ENCODE results near the gene MAD1L1. TPM values are rescaled to one million over a fixed set of nuclear protein-coding genes. Genes with fewer than 3 reads are reported as not detected.
A peak's percentile ranks its signal among the peaks of the same experiment; 100 is the strongest.

Gene MAD1L1
- total and polyA plus RNA-seq, 8 donors, result 12.8 to 469 (median 27.3) TPM

- H3K4me3 ChIP-seq, result no peak overlapping the region
- H3K9me3 ChIP-seq, result no peaks in the 10 kb centered on the region
- intact Hi-C loops (cut with DNase I; ENCODE audit: low total_unique reads), result no loop called here
- H3K27ac ChIP-seq, result no peak overlapping the region
- WGBS, 5 donors, result 89 to 95% (median 94%) methylated on average over 8 to 18 of the region's 18 CpGs
- H3K27me3 ChIP-seq, result no peaks in the 10 kb centered on the region
- DNase-seq, result no peak
- TF ChIP-seq POLR2A (IDR thresholded peaks at IDR 0.05) (no peak), EP300 (IDR thresholded peaks at IDR 0.05) (no peak), POLR2AphosphoS5 (IDR thresholded peaks at IDR 0.05) (no peak)
- TF ChIP-seq, protein P1, sequence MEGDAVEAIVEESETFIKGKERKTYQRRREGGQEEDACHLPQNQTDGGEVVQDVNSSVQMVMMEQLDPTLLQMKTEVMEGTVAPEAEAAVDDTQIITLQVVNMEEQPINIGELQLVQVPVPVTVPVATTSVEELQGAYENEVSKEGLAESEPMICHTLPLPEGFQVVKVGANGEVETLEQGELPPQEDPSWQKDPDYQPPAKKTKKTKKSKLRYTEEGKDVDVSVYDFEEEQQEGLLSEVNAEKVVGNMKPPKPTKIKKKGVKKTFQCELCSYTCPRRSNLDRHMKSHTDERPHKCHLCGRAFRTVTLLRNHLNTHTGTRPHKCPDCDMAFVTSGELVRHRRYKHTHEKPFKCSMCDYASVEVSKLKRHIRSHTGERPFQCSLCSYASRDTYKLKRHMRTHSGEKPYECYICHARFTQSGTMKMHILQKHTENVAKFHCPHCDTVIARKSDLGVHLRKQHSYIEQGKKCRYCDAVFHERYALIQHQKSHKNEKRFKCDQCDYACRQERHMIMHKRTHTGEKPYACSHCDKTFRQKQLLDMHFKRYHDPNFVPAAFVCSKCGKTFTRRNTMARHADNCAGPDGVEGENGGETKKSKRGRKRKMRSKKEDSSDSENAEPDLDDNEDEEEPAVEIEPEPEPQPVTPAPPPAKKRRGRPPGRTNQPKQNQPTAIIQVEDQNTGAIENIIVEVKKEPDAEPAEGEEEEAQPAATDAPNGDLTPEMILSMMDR (IDR thresholded peaks at IDR 0.05), result no peak
- peaks cover 6 to 28% (median 18%) of the 10 kb centered on the region in 4 donors for H3K4me1 ChIP-seq
- peaks cover 0 to 24% (median 14%) of the 10 kb centered on the region in 4 donors for H3K36me3 ChIP-seq
Measured at GRCh38 chr7:2015251-2015871, 217.4 kb downstream of the MAD1L1 start.

DNA sequence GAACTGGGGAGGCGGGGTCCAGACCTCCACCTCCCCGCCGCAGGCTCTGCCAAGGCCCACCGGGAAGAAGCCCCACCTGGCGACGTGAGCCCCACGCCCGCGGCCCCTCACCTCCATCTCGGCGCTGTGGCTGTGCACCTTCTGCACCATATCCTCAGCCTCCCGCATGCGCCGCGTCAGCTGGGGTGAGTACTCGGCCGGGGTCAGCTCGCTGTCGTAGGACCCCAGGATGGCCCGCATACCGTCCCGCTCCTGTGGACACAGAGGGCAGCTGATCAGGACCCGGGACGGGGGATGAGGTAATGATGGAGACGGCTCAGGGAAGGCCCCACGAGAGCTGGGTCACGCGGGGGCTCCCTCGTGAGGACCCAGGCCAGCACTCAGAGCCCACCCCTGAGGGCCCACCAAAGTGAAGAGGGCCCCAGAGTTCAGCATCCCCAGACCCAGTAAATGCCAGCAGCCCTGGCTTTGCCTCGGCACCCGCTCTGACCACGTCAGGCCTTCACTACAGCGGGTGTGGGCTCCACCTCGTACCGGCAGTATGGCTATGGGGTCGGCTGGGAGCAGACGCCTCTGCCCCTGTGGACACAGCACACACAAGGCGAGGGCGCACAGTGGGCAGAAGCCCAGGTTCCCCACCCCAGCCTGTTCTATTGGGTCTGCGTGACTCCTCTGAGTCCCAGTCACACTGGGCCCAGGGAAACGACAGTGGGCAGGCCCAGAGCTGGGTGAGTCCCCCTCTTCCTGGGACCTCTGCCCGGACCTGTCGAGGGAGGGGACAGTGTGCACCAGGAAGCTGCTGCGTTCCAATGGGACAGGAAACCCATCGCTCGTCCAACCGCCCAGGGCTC, 218.1 kb downstream of the MAD1L1 start:
- 95 to 98% (median 97%) methylated on average over 22 to 47 of the region's 47 CpGs for WGBS, 5 donors
- intact Hi-C loops (cut with DNase I; ENCODE audit: low total_unique reads), result no loop called here
- Histone ChIP-seq H3K4me3 (no peak overlapping the region), H3K27ac (no peak overlapping the region), H3K9me3 (no peaks in the 10 kb centered on the region), H3K36me3 (peaks cover 0 to 24% (median 14%) of the 10 kb centered on the region in 4 donors), H3K27me3 (no peaks in the 10 kb centered on the region), H3K4me1 (peaks cover 6 to 21% (median 13%) of the 10 kb centered on the region in 4 donors)
- TF ChIP-seq POLR2AphosphoS5 (IDR thresholded peaks at IDR 0.05) (no peak), POLR2A (IDR thresholded peaks at IDR 0.05) (no peak), EP300 (IDR thresholded peaks at IDR 0.05) (no peak)
- TF ChIP-seq, protein P1 (IDR thresholded peaks at IDR 0.05), result no peak
- no peak for DNase-seq

DNA sequence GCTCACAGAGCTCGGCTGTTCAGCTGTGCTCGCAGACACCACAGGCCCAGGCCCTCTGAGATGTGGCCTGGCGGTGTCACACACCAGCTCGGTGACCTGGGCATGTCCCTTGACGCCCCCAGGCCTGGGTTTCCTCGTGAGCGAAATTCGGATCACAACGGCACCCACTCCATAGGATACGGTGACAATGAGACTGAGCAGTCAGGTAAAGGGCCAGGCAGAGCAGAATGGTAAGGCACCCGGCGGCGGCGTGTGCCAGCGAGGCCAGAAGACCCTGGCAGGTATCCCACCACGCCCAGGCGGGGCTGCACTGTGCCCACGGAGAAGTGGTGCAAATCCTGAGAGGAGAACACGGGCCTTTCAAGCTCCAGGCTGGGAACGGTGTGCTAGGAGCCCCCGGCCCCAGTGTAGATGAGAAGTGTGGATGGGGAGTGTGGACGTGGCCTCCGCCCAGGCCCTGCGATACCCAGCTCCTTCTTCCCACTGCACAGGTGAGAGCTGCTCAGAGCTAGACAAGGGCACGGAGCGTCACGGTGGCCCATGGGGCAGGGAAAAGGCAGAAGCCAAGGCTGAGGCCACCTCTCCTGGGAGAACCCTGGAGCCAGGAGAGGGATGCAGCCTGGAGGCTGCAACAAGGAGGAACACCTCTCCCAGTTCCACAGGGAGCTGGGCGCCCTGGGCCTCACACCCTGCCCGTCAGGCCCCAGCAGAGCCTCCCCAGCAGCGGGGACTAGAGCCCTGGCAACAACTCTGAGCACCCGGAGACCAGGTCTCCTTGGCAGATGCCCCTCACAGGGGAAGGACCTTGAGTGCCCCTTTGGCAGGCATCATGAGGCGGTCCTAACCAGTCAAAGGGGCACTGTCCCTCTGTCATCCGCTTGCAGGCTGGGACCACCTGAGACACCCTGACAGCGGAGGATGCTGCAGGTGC, 219.1 kb downstream of the MAD1L1 start:
- intact Hi-C loops (cut with DNase I; ENCODE audit: low total_unique reads), result no loop called here
- no peak overlapping the region for H3K27ac ChIP-seq
- H3K9me3 ChIP-seq, result no peaks in the 10 kb centered on the region
- DNase-seq, result no peak
- peaks cover 0 to 24% (median 14%) of the 10 kb centered on the region in 4 donors for H3K36me3 ChIP-seq
- no peak overlapping the region for H3K4me3 ChIP-seq
- no peaks in the 10 kb centered on the region for H3K27me3 ChIP-seq
- TF ChIP-seq POLR2A (IDR thresholded peaks at IDR 0.05), result no peak
- no peak for TF ChIP-seq POLR2AphosphoS5 (IDR thresholded peaks at IDR 0.05)
- TF ChIP-seq, protein P1 (IDR thresholded peaks at IDR 0.05), result no peak
- no peak for TF ChIP-seq EP300 (IDR thresholded peaks at IDR 0.05)
- H3K4me1 ChIP-seq, result peaks cover 0 to 13% (median 6%) of the 10 kb centered on the region in 4 donors
- WGBS, 5 donors, result 86 to 94% (median 90%) methylated on average over 29 to 34 of the region's 34 CpGs

DNA sequence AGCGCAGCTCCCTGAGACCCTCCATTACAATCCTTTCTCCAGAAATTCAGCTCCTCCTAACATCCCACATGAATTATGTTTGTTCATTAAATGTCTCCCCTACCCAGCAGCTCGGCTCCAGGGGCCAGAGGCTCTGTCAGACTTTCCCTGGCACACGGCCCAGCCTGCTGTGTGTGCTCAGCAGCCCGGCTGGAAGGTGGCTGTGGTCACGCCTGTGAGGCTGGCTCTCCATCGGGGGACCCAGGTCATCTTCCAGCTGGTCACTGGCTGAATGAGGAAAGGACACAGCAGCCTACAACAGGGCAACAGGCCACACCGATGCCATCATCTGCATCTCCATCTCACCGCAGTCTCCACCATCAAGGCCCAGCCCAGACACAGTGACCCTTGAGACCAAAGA, 219.8 kb downstream of the MAD1L1 start:
- 34 to 57% (median 45%) methylated on average over 8 of the region's 8 CpGs for WGBS, 5 donors
- DNase-seq, result peak; percentile 66 to 86

More for the DNA sequence above, 219.8 kb downstream of the MAD1L1 start:
- Histone ChIP-seq H3K27me3 (no peaks in the 10 kb centered on the region), H3K27ac (no peak overlapping the region), H3K4me1 (peaks cover 0 to 11% (median 3%) of the 10 kb centered on the region in 4 donors), H3K4me3 (no peak overlapping the region), H3K9me3 (no peaks in the 10 kb centered on the region), H3K36me3 (peaks cover 0 to 24% (median 16%) of the 10 kb centered on the region in 4 donors)
- intact Hi-C loops (cut with DNase I; ENCODE audit: low total_unique reads), result no loop called here
- TF ChIP-seq POLR2AphosphoS5 (IDR thresholded peaks at IDR 0.05), result no peak
- no peak for TF ChIP-seq EP300 (IDR thresholded peaks at IDR 0.05)
- TF ChIP-seq POLR2A (IDR thresholded peaks at IDR 0.05), result no peak
- TF ChIP-seq, protein P1 (IDR thresholded peaks at IDR 0.05), result no peak
